HepG2 (cell line): ENCODE measurements around the gene TMCO4. TPM values are rescaled to one million over a fixed set of nuclear protein-coding genes. Genes with fewer than 3 reads are reported as not detected.

Experiments used
- ATAC-seq: fragments of 200-7000 bp; cut with Tn5 transposase; 3 replicates; pipeline ENCODE4 v1.9.1; 2020; ENCODE audit warnings: mild to moderate bottlenecking, moderate library complexity
- BruUV-seq: library from RNA; stranded (reverse); fragments of 400-500 nt; replicated peaks from 2 replicates; lab custom pipeline; 2021; lab: Mats Ljungman, UMichigan
- CTCF ChIA-PET: fragments of 300-600 bp; formaldehyde crosslinking; extraction: SDS; loops from one replicate; lab custom pipeline; 2021; ENCODE audit warnings: low total read pairs, inconsistent platforms, low intra/inter-chr PET ratio; lab: Yijun Ruan, JAX
- POLR2A ChIA-PET: fragments of 350-600 bp; sonication (Branson Sonifier 250); formaldehyde crosslinking; loops from one replicate; lab custom pipeline; 2020; ENCODE audit warnings: antibody characterized with exemption, inconsistent platforms; lab: Yijun Ruan, JAX
- DNase-seq: peaks from one replicate; pipeline ENCODE4 v3.0.0-alpha.2; 2015; ENCODE audit warnings: low spot score
- FAIRE-seq: peaks from 3 replicates; lab custom pipeline; 2011; peaks lifted over from hg19 to GRCh38; lab: Jason Lieb, UNC
- H2AFZ ChIP-seq: one replicate; pipeline ENCODE4 v1.6.1; 2011; ENCODE audit warnings: low read length, inconsistent platforms
- H3K27ac ChIP-seq: fragments of 300-600 bp; 3 replicates; pipeline ENCODE4 v1.8.0; 2011; ENCODE audit warnings: mixed run types, mild to moderate bottlenecking, mixed read lengths, low read length, inconsistent platforms; ENCODE audit not compliant: insufficient read depth; ENCODE audit errors: extremely low read length
- H3K27me3 ChIP-seq, 2 experiments: fragments of 200-600 bp in 1 of 2; 2 replicates in 1 of 2; 3 replicates in 1 of 2; pipeline versions ENCODE4 v1.6.0 to v1.8.0; 2011; ENCODE audit warnings: low read length in 2 of 2, mild to moderate bottlenecking in 2 of 2, moderate library complexity in 2 of 2, inconsistent platforms in 1 of 2; ENCODE audit not compliant: insufficient read depth in 2 of 2, control insufficient read depth in 1 of 2
- H3K36me3 ChIP-seq, 2 experiments: fragments of 200-600 bp in 1 of 2; replicated peaks in 1 of 2; 2 replicates in 1 of 2; 3 replicates in 1 of 2; pipeline versions ENCODE4 v1.5.1 to v1.8.0; 2011; ENCODE audit warnings: low read length in 2 of 2, inconsistent platforms in 1 of 2; ENCODE audit not compliant: insufficient read depth in 2 of 2, control insufficient read depth in 1 of 2
- H3K4me1 ChIP-seq: 2 replicates; pipeline ENCODE4 v1.5.1; 2012; ENCODE audit warnings: low read length, inconsistent platforms; ENCODE audit not compliant: insufficient read depth
- H3K4me2 ChIP-seq: 2 replicates; pipeline ENCODE4 v1.6.0; 2011; ENCODE audit warnings: low read depth, low read length, inconsistent platforms
- H3K4me3 ChIP-seq, 3 experiments: fragments of 200-600 bp in 1 of 3; sonication (generic), shearing (Covaris generic) in 1 of 3; replicated peaks in 1 of 3; 2 replicates each; pipeline ENCODE4 v1.5.1; 2011 to 2016; ENCODE audit warnings: low read length in 3 of 3, inconsistent platforms in 2 of 3, low read depth in 2 of 3, mild to moderate bottlenecking in 2 of 3, control low read depth in 1 of 3, mixed read lengths in 1 of 3; ENCODE audit not compliant: insufficient read depth in 1 of 3
- H3K79me2 ChIP-seq: one replicate; pipeline ENCODE4 v1.6.1; 2011; ENCODE audit warnings: low read length, inconsistent platforms; ENCODE audit not compliant: insufficient read depth
- H3K9ac ChIP-seq: 2 replicates; pipeline ENCODE4 v1.6.0; 2011; ENCODE audit warnings: mild to moderate bottlenecking, low read depth, low read length, inconsistent platforms; ENCODE audit not compliant: insufficient read depth
- H3K9me3 ChIP-seq: 2 replicates; pipeline ENCODE4 v1.5.1; 2012; ENCODE audit warnings: mild to moderate bottlenecking, low read length
- H4K20me1 ChIP-seq: 2 replicates; pipeline ENCODE4 v1.6.0; 2011; ENCODE audit warnings: inconsistent platforms, mild to moderate bottlenecking, low read length, moderate library complexity; ENCODE audit not compliant: insufficient read depth
- ARID4A ChIP-seq: sonication (generic); formaldehyde crosslinking; IDR thresholded peaks from 2 replicates; pipeline ENCODE4 v1.5.0; 2020; ENCODE audit warnings: mild to moderate bottlenecking, missing genetic modification reagents, borderline replicate concordance
- FOSL1 ChIP-seq: sonication (generic); formaldehyde crosslinking; IDR thresholded peaks from 2 replicates; pipeline ENCODE4 v1.9.0; 2021; ENCODE audit warnings: missing genetic modification reagents, borderline replicate concordance
- HNF4G ChIP-seq, 2 experiments: sonication (generic) in 1 of 2; formaldehyde crosslinking in 1 of 2; IDR thresholded peaks; 2 replicates each; pipeline versions ENCODE4 v1.4.0 to v1.6.1; 2011 to 2020; ENCODE audit warnings: borderline replicate concordance in 2 of 2, low read depth in 2 of 2, mild to moderate bottlenecking in 2 of 2, low read length in 1 of 2, missing genetic modification reagents in 1 of 2, moderate library complexity in 1 of 2
- KDM3A ChIP-seq: IDR thresholded peaks from 2 replicates; pipeline ENCODE4 v1.6.1; 2018; ENCODE audit warnings: low read depth, missing compliant biosample characterization
- MYPOP ChIP-seq: sonication (generic); formaldehyde crosslinking; IDR thresholded peaks from 2 replicates; pipeline ENCODE4 v1.8.1; 2023; ENCODE audit warnings: mild to moderate bottlenecking, moderate library complexity, missing genetic modification reagents
- PCBP1 ChIP-seq: fragments of 200-400 bp; formaldehyde crosslinking; IDR thresholded peaks from 2 replicates; pipeline ENCODE4 v1.6.1; 2017; ENCODE audit warnings: mild to moderate bottlenecking, low read depth, low read length, borderline replicate concordance
- SIN3A ChIP-seq: IDR thresholded peaks from 2 replicates; pipeline ENCODE4 v1.6.1; 2011; ENCODE audit warnings: low read depth, mild to moderate bottlenecking, control low read depth, low read length, borderline replicate concordance
- ZNF496 ChIP-seq: sonication (generic); formaldehyde crosslinking; IDR thresholded peaks from 2 replicates; pipeline ENCODE4 v1.8.1; 2023; ENCODE audit warnings: mild to moderate bottlenecking, moderate library complexity, missing genetic modification reagents; ENCODE audit not compliant: insufficient replicate concordance
- ZNF605 ChIP-seq: sonication (generic); formaldehyde crosslinking; IDR thresholded peaks from 2 replicates; pipeline ENCODE4 v1.8.0; 2022; ENCODE audit warnings: mild to moderate bottlenecking, missing genetic modification reagents
- WGBS: methylation state at CpG from one replicate; pipeline ENCODE4 v1.1.6; 2017; ENCODE audit warnings: low lambda C conversion rate; 5-methylcytosine and 5-hydroxymethylcytosine counted together
- in situ Hi-C: cut with HindIII; loops from 2 replicates; pipeline ENCODE4 v1.10.0; 2017; ENCODE audit warnings: low pct_unique_long_range_greater_than_20kb; ENCODE audit not compliant: extremely low pct_ligation_motif_present
- intact Hi-C: fragments of 100-400 bp; cut with micrococcal nuclease; formaldehyde crosslinking; loops from one replicate; pipeline ENCODE4 v1.10.0; 2022; ENCODE audit not compliant: unreplicated experiment
- polyA plus RNA-seq, 8 experiments: library from polyadenylated mRNA; depleted of rRNA in 3 of 8; stranded (reverse) in 7 of 8; unstranded in 1 of 8; fragments of >200 nt; fragmentation: Illumina TruSeq in 4 of 8; extraction: Trizol in 4 of 8; gene quantifications; 2 replicates each; pipeline versions ENCODE4 v1.2.1 to v1.2.3, GENCODE V29; 2011 to 2016; ENCODE audit warnings: low read depth in 4 of 8, missing spikeins in 1 of 8, mixed read lengths in 1 of 8; ENCODE audit not compliant: insufficient read depth in 1 of 8
- total RNA-seq, 5 experiments: library from RNA; depleted of rRNA; stranded (reverse); fragments of >200 nt; fragmentation: Illumina TruSeq; extraction: Trizol; gene quantifications; 2 replicates each; pipeline ENCODE4 v1.2.3, GENCODE V29; 2016; ENCODE audit warnings: low read depth in 1 of 5

TMCO4 gene
- total and polyA plus RNA-seq, 2 of the 13 experiments (the other 11 are each of a cell fraction or from before 2014, with no cell fraction given) = 2.1 to 4.1 TPM

- 93% methylated on average over 7 of the region's 15 CpGs for WGBS
- Histone ChIP-seq H3K4me2 (no peak overlapping the region), H3K27me3 (no peaks in the 10 kb centered on the region), H3K4me1 (peaks cover 33% of the 10 kb centered on the region), H3K9ac (no peak overlapping the region), H3K27ac (no peak overlapping the region), H3K36me3 (no peaks in the 10 kb centered on the region), H3K9me3 (no peaks in the 10 kb centered on the region), H3K79me2 (no peaks in the 10 kb centered on the region), H3K4me3 (no peak overlapping the region), H4K20me1 (no peaks in the 10 kb centered on the region), H2AFZ (no peak overlapping the region)
- in situ Hi-C loops (no loop called here), intact Hi-C loops (no loop called here)
- ChIA-PET CTCF (interaction anchor here (1.2 to 2.1 kb wide), 2 partner anchors 264 to 310 kb away, joined by 3 to 9 read pairs; no protein-coding TSS in a partner anchor), POLR2A (interaction anchor here (1.5 kb wide), 1 partner anchor 343 kb away, joined by 4 read pairs; the partner anchor contains the start of genes AKR7A2 and SLC66A1)
- no TSS peak for BruUV-seq
- FAIRE-seq (no peak), ATAC-seq (no peak), DNase-seq (no peak)
- TF ChIP-seq ARID4A (CRISPR knock-in tag) (no peak), FOSL1 (no peak), ZNF496 (CRISPR knock-in tag) (no peak), SIN3A (no peak), PCBP1 (no peak), HNF4G (IDR thresholded peaks at IDR 0.05; ENCODE audit: borderline replicate concordance, low read depth, low read length) (no peak), HNF4G (CRISPR knock-in tag; IDR thresholded peaks at IDR 0.05; ENCODE audit: borderline replicate concordance, low read depth) (no peak), ZNF605 (CRISPR knock-in tag) (no peak), MYPOP (CRISPR knock-in tag) (no peak), KDM3A (CRISPR knock-in tag) (no peak)
Measured at GRCh38 chr1:19654886-19655717, 144.6 kb downstream of the TMCO4 start.
